Activated CD8-positive, alpha-beta T cell treated with anti-CD3 and anti-CD28 coated beads for 36 hours (primary cell): ENCODE data around the gene CREB3L1. TPM values are rescaled to one million over a fixed set of nuclear protein-coding genes. Genes with fewer than 3 reads are reported as not detected.

Experiments used
- ATAC-seq: fragments of 200-7000 bp; cut with Tn5 transposase; one replicate; pipeline ENCODE4 v1.10.0; 2021; ENCODE audit warnings: mild to moderate bottlenecking, moderate library complexity
- CTCF ChIA-PET: fragments of 350-600 bp; sonication (Branson Sonifier 250); formaldehyde crosslinking; loops from one replicate; lab custom pipeline; 2021; ENCODE audit warnings: antibody characterized with exemption; lab: Charles Lee
- POLR2A ChIA-PET: fragments of 350-600 bp; sonication (Branson Sonifier 250); formaldehyde crosslinking; loops from one replicate; lab custom pipeline; 2021; ENCODE audit warnings: antibody characterized with exemption; lab: Charles Lee
- DNase-seq: peaks from one replicate; pipeline ENCODE4 v3.0.0-alpha.2; 2020
- H3K27ac Mint-ChIP-seq: one replicate; pipeline ENCODE4 v1.8.0; 2021; ENCODE audit warnings: mild to moderate bottlenecking, mixed read lengths
- H3K27me3 Mint-ChIP-seq: one replicate; pipeline ENCODE4 v1.8.0; 2021; ENCODE audit warnings: mixed read lengths
- H3K36me3 Mint-ChIP-seq: one replicate; pipeline ENCODE4 v1.8.0; 2021; ENCODE audit warnings: low read depth, mixed read lengths
- H3K4me1 Mint-ChIP-seq: one replicate; pipeline ENCODE4 v1.8.0; 2021; ENCODE audit warnings: low read depth, mixed read lengths
- H3K4me3 Mint-ChIP-seq: one replicate; pipeline ENCODE4 v1.8.0; 2021; ENCODE audit warnings: mild to moderate bottlenecking, moderate library complexity, mixed read lengths
- H3K9me3 Mint-ChIP-seq: one replicate; pipeline ENCODE4 v1.8.0; 2021; ENCODE audit warnings: mixed read lengths
- CTCF ChIP-seq: fragments of 200-600 bp; IDR thresholded peaks from one replicate; pipeline ENCODE4 v1.8.0; 2022; ENCODE audit warnings: antibody characterized with exemption, mild to moderate bottlenecking
- intact Hi-C: fragments of 100-400 bp; cut with micrococcal nuclease; formaldehyde crosslinking; loops from one replicate; pipeline ENCODE4 v1.10.0; 2022
- total RNA-seq, 2 experiments: library from RNA; stranded (reverse); gene quantifications; one replicate each; pipeline ENCODE4 v1.2.3, GENCODE V29; 2021

Gene CREB3L1
- not detected for total RNA-seq

- Mint-ChIP-seq H3K27ac (no peak within 1 kb of the TSS), H3K27me3 (peaks cover 33% of the 10 kb centered on the region), H3K4me1 (peaks cover 5% of the 10 kb centered on the region), H3K4me3 (peak within 1 kb of the TSS; percentile 7), H3K36me3 (no peaks in the 10 kb centered on the region), H3K9me3 (no peaks in the 10 kb centered on the region)
- no peak for TF ChIP-seq CTCF
- DNase-seq (no peak), ATAC-seq (no peak)
- CTCF ChIA-PET = interaction anchor here (1.0 to 2.7 kb wide), 14 partner anchors 9 to 318 kb away, joined by 3 to 13 read pairs (median 4); no protein-coding TSS in a partner anchor
- intact Hi-C loops = no loop called here
- POLR2A ChIA-PET = interaction anchor here (2.3 kb wide), 1 partner anchor 39 kb away, joined by 8 read pairs; no protein-coding TSS in a partner anchor
Measured at GRCh38 chr11:46277622-46278386, at the start of gene CREB3L1. CREB3L1 (plus strand) TSS chr11:46277662; CDS start chr11:46278112, 450 bp downstream.

GRCh38 chr11:46229230-46229629 lies 48.2 kb upstream of the CREB3L1 start:
- ATAC-seq (no peak), DNase-seq (no peak)
- Mint-ChIP-seq H3K4me3 (no peak overlapping the region), H3K36me3 (no peaks in the 10 kb centered on the region), H3K9me3 (no peaks in the 10 kb centered on the region), H3K27ac (no peak overlapping the region), H3K27me3 (peaks cover 8% of the 10 kb centered on the region), H3K4me1 (no peaks in the 10 kb centered on the region)
- POLR2A ChIA-PET = interaction anchor here (0.6 kb wide), 1 partner anchor 33 kb away, joined by 3 read pairs; no protein-coding TSS in a partner anchor
- intact Hi-C loops = no loop called here
- no peak for TF ChIP-seq CTCF
- CTCF ChIA-PET = interaction anchor here (1.6 kb wide), 1 partner anchor 10 kb away, joined by 9 read pairs; no protein-coding TSS in a partner anchor

DNA sequence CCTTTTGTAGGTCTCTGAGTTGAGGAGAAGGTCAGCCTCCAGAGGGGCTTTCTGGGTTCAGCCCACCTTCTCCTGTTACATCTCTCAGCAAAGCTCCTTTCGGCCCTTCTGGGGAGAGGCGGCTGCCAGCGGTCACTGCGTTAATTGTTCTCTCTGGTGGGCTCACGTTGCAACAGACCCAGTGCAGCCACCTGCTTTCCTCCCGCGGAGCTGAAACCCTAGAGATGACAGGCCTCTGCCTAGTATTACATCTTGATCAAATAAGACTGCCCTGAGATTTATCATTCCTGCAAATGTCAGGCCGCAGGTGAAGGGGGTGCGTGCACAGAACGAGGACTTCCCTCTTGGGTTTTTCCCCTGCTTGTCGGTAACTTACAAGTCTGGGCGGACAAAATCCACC lies 43.2 kb upstream of the CREB3L1 start:
- no peak for TF ChIP-seq CTCF
- no peaks in the 10 kb centered on the region for H3K9me3 Mint-ChIP-seq
- no peak overlapping the region for H3K4me3 Mint-ChIP-seq
- CTCF ChIA-PET = interaction anchor here (1.5 to 1.8 kb wide), 3 partner anchors 74 to 269 kb away, joined by 3 to 5 read pairs (median 3); no protein-coding TSS in a partner anchor
- peaks cover 20% of the 10 kb centered on the region for H3K27me3 Mint-ChIP-seq
- H3K27ac Mint-ChIP-seq = no peak overlapping the region
- ATAC-seq (no peak), DNase-seq (no peak)
- intact Hi-C loops = loop anchor here (10.0 kb wide), 1 partner anchor 110 kb away; the partner anchor contains the start of gene PHF21A
- POLR2A ChIA-PET = interaction anchor here (1.1 kb wide), 1 partner anchor 57 kb away, joined by 3 read pairs; no protein-coding TSS in a partner anchor
- peaks cover 19% of the 10 kb centered on the region for H3K4me1 Mint-ChIP-seq
- no peaks in the 10 kb centered on the region for H3K36me3 Mint-ChIP-seq

DNA sequence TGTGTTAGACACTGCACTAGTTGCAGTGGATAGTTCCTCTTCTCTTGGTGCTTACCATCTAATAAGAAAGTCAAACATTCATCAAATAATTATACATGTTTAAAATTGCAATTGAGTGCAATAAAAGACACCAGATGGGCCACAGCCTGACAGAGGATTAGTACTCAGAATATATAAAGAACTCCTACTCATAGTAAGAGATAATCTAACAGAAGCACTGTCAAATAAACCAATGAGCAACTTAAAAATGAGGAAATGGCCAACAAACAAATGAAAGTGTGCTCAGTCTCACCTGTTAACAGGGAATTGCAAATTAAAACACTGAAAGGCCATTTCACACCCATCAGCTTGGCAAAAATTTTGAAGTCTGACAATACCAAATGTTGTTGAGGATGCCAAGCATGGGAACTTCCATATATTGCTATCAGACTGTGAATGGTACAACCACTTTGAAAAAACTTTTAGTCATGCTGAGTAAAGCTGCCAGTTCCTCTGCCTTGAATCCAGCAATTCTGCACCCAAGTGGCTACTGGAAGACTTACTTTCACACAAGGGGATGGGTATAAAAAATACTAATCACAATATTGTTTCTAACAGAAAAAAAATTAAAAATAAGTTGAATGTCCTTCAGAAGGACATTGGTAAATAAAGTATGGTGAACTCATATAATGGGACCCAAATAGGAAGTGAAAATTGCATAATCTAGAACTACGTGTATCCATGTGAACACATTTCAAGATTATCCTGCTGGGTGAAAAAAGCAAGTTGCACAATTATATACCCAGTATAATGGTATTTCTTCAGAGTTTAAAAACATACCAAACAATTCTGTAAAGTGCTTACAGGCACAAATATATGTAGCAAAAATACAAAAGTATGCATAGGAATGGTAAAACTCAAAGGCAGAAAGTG lies 41.4 kb upstream of the CREB3L1 start:
- H3K4me3 Mint-ChIP-seq = no peak overlapping the region
- peaks cover 18% of the 10 kb centered on the region for H3K27me3 Mint-ChIP-seq
- no peak for ATAC-seq
- no peak for DNase-seq
- H3K27ac Mint-ChIP-seq = no peak overlapping the region
- no peaks in the 10 kb centered on the region for H3K36me3 Mint-ChIP-seq
- H3K4me1 Mint-ChIP-seq = peaks cover 26% of the 10 kb centered on the region
- intact Hi-C loops = loop anchor here (5.0 to 10.0 kb wide), 2 partner anchors 71 to 111 kb away; partner anchors contain the start of gene PHF21A
- CTCF ChIA-PET = interaction anchor here (1.2 to 9.6 kb wide), 4 partner anchors 77 to 109 kb away, joined by 3 to 382 read pairs (median 21); no protein-coding TSS in a partner anchor
- TF ChIP-seq CTCF = no peak
- H3K9me3 Mint-ChIP-seq = no peaks in the 10 kb centered on the region
- POLR2A ChIA-PET = no interaction called here
